Omental fat pad (tissue), 4 donors: ENCODE measurements around the gene TULP3. TPM values are rescaled to one million over a fixed set of nuclear protein-coding genes. Genes with fewer than 3 reads are reported as not detected.

Experiments used
- ATAC-seq: fragments of 150-250 bp; one replicate; pipeline ENCODE4 v1.9.1; 2016; ENCODE audit warnings: mild to moderate bottlenecking, moderate library complexity; ENCODE audit not compliant: low FRiP score
- DNase-seq: peaks from one replicate; pipeline ENCODE4 v3.0.0-alpha.2; 2019; ENCODE audit warnings: low spot score
- CTCF ChIP-seq, 3 donors: fragments of 450-650 bp; IDR thresholded peaks; one replicate each; pipeline ENCODE4 v1.5.1; 2016 to 2017; ENCODE audit warnings: antibody characterized with exemption in 3 of 3, mild to moderate bottlenecking in 3 of 3, moderate library complexity in 2 of 3
- total RNA-seq, 4 donors: library from RNA; depleted of rRNA; stranded (reverse); fragments of >200 nt; gene quantifications; one replicate each; pipeline ENCODE4 v1.1.0, GENCODE V29; 2016

Gene TULP3
- total RNA-seq, 4 donors from 2014 or later = 7.8 to 25.4 (median 21.1) TPM

- TF ChIP-seq CTCF (IDR thresholded peaks at IDR 0.05) = no peak
- DNase-seq = no peak
- no peak for ATAC-seq
Measured at GRCh38 chr12:2977776-2978175, 87.1 kb downstream of the TULP3 start.

GRCh38 chr12:2979806-2980205, 89.1 kb downstream of the TULP3 start:
- DNase-seq = no peak
- ATAC-seq = no peak
- TF ChIP-seq CTCF (IDR thresholded peaks at IDR 0.05) = no peak

GRCh38 chr12:2980630-2981029, 89.9 kb downstream of the TULP3 start:
- TF ChIP-seq CTCF (IDR thresholded peaks at IDR 0.05) = no peak
- no peak for ATAC-seq
- DNase-seq = no peak

GRCh38 chr12:2982361-2982760, 91.7 kb downstream of the TULP3 start:
- no peak for TF ChIP-seq CTCF (IDR thresholded peaks at IDR 0.05)
- DNase-seq (no peak), ATAC-seq (no peak)

GRCh38 chr12:2984249-2984648, 93.6 kb downstream of the TULP3 start:
- DNase-seq = no peak
- TF ChIP-seq CTCF (IDR thresholded peaks at IDR 0.05) = no peak
- no peak for ATAC-seq

GRCh38 chr12:2984698-2985097, 94.0 kb downstream of the TULP3 start:
- ATAC-seq (no peak), DNase-seq (no peak)
- no peak for TF ChIP-seq CTCF (IDR thresholded peaks at IDR 0.05)

GRCh38 chr12:2986876-2987275, 96.2 kb downstream of the TULP3 start:
- no peak for TF ChIP-seq CTCF (IDR thresholded peaks at IDR 0.05)
- DNase-seq (no peak), ATAC-seq (no peak)
